WERI-Rb-1 (cell line): ENCODE measurements around the gene ZSCAN25.

ENCODE experiments used
- DNase-seq: peaks from one replicate; pipeline ENCODE4 v3.0.0-alpha.2; 2020
- H3K27ac ChIP-seq: fragments of 250-450 bp; sonication (Bioruptor Pico); 2 replicates; pipeline ENCODE4 v1.5.1; 2020; ENCODE audit warnings: mild to moderate bottlenecking, moderate library complexity
- H3K27me3 ChIP-seq: fragments of 250-450 bp; sonication (Bioruptor Pico); 2 replicates; pipeline ENCODE4 v1.5.1; 2021; ENCODE audit warnings: mild to moderate bottlenecking, low read depth, moderate library complexity; ENCODE audit not compliant: insufficient read depth, severe bottlenecking
- H3K36me3 ChIP-seq: fragments of 250-450 bp; sonication (Bioruptor Pico); 2 replicates; pipeline ENCODE4 v1.5.1; 2020; ENCODE audit warnings: mild to moderate bottlenecking, moderate library complexity
- H3K4me3 ChIP-seq: 2 replicates; pipeline ENCODE4 v1.5.1; 2011; ENCODE audit warnings: low read depth, mild to moderate bottlenecking, control low read depth, low read length
- H3K9me3 ChIP-seq: fragments of 250-450 bp; sonication (Bioruptor Pico); 2 replicates; pipeline ENCODE4 v1.5.1; 2021; ENCODE audit warnings: mild to moderate bottlenecking, moderate library complexity; ENCODE audit not compliant: severe bottlenecking
- CTCF ChIP-seq: IDR thresholded peaks from 2 replicates; pipeline ENCODE4 v1.5.1; 2011; ENCODE audit warnings: low read depth, mild to moderate bottlenecking, control low read depth, inconsistent platforms, low read length

The ZSCAN25 gene

DNA sequence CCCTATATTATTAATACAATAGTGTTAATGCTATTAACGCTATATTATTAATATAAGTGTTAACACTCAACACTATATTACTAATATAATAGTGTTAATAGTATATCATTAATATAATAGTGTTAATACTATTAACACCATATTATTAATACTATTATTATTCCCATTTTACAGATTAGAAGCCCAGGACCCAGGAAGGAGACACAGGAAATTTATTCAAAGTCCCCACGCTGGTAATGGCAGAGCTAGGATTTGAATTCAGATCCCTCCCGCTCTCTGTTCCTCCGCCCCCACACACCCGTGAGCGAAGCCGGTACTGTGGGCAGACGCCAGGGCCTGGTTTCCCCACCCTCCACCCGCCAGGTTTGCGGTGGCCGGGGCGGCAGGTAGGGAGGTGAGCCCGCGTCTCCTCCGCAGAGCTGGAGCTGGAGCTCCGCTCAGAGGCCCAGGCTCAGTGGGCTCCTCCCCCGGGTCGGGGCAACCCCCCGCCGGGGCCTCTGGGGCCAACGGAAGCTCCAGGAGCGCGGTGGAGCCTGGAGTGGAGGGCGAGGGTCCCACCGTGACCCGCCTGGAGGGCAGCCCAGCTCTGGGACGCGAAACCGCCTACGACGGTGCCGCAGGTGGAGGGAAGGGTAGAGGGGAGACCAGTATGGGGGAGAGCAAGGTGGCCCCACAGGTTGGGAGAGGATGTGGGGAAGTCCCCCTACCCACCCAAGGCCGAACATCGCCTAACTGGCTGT is 18.8 kb upstream of the ZSCAN25 start, which contains the start of gene TMEM225B:
TMEM225B (plus strand) TSS at position 506 of the 740 bp plus-strand sequence. CDS start 6,122 bp downstream, outside the sequence.
- Histone ChIP-seq H3K9me3 (no peaks in the 10 kb centered on the region), H3K36me3 (no peaks in the 10 kb centered on the region), H3K4me3 (no peak within 1 kb of the TSS), H3K27me3 (no peaks in the 10 kb centered on the region), H3K27ac (no peak within 1 kb of the TSS)
- no peak for DNase-seq
- TF ChIP-seq CTCF = no peak

- Histone ChIP-seq H3K36me3 (no peaks in the 10 kb centered on the region), H3K27me3 (no peaks in the 10 kb centered on the region), H3K27ac (no peak overlapping the region), H3K4me3 (no peak overlapping the region), H3K9me3 (no peaks in the 10 kb centered on the region)
- DNase-seq = no peak
- no peak for TF ChIP-seq CTCF
Observed at GRCh38 chr7:99599836-99600235, 16.9 kb upstream of the ZSCAN25 start.

DNA sequence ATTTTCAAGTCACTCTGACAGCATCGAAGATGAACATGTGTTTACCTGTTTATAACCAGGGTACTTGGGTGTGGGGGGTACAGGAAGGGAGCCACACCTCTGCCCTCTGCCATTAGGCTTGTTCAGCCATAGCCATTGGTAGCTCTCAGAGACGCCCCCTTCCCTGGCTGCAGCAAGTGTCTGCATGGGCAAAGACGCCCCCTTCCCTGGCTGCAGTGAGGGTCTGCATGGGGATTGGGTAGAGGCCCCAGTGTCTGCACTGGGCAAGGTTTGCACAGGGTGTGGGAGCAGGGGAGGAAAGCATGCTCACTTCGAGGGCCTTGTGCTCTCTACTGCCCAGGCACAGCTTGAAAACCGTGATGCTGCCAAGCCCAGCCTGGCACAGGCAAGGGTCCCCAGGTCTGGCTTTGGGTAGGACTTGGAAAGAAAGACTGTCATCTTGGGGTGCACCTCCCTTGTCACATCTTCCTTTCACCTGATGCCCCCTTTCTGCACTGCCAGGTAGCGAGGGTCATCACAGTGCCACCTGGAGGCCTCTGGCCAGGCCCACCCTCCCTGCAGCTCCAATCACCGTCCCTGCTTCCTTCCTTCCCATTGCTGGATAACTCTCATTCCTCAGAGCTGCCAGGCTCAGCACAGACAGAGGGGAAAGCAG is 15.0 kb upstream of the ZSCAN25 start:
- no peak overlapping the region for H3K27ac ChIP-seq
- no peaks in the 10 kb centered on the region for H3K9me3 ChIP-seq
- H3K4me3 ChIP-seq = no peak overlapping the region
- DNase-seq = no peak
- peak; percentile 32; the same call in 1 of the 2 replicates for TF ChIP-seq CTCF
- H3K27me3 ChIP-seq = no peaks in the 10 kb centered on the region
- H3K36me3 ChIP-seq = no peaks in the 10 kb centered on the region

- H3K27me3 ChIP-seq = peaks cover 1% of the 10 kb centered on the region
- no peaks in the 10 kb centered on the region for H3K9me3 ChIP-seq
- DNase-seq = no peak
- no peak overlapping the region for H3K4me3 ChIP-seq
- H3K36me3 ChIP-seq = no peaks in the 10 kb centered on the region
- no peak overlapping the region for H3K27ac ChIP-seq
- TF ChIP-seq CTCF = no peak
Observed at GRCh38 chr7:99605527-99605926, 11.2 kb upstream of the ZSCAN25 start.

DNA sequence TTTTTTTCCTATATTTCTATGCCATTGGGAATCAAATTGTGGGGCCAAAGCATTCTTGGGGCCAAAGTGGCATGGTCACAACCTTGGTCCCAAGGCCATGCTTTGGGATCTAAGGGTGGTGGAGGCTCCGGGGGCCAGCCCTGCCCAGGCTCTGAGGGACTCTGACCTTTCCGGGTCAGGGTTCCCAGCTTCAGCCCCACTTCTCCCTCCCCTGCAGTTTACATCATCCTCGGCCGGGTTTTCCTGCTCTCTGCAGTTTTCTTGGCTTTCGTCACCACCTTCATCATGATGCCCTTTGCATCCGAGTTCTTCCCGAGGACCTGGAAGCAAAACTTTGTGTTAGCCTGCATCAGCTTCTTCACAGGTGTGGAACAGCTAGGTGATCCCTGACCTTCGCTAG is 10.2 kb upstream of the ZSCAN25 start:
- Histone ChIP-seq H3K27ac (no peak overlapping the region), H3K9me3 (no peaks in the 10 kb centered on the region), H3K36me3 (no peaks in the 10 kb centered on the region), H3K4me3 (no peak overlapping the region), H3K27me3 (peaks cover 8% of the 10 kb centered on the region)
- DNase-seq = no peak
- TF ChIP-seq CTCF = no peak
